OCI-LY3 (cell line): Measurements from ENCODE around the gene WDR37.

Experiments used
- H2AFZ ChIP-seq: fragments of 200-600, 300-600 bp; shearing (Covaris generic); 2 replicates; pipeline ENCODE4 v1.6.0; 2014; ENCODE audit warnings: antibody characterized with exemption, low read depth, low read length
- H3K27ac ChIP-seq: fragments of 200-600, 300-600 bp; sonication (generic); 2 replicates; pipeline ENCODE4 v1.5.1; 2014; ENCODE audit warnings: mild to moderate bottlenecking, low read length, moderate library complexity, mixed read lengths
- H3K27me3 ChIP-seq: fragments of 200-600, 300-600 bp; sonication (generic); 2 replicates; pipeline ENCODE4 v1.6.1; 2014; ENCODE audit warnings: low read depth, low read length, mixed read lengths
- H3K36me3 ChIP-seq: fragments of 200-600, 300-600 bp; sonication (generic); replicated peaks from 2 replicates; pipeline ENCODE3; 2014; ENCODE audit warnings: low read depth, low read length, mixed read lengths
- H3K4me1 ChIP-seq: fragments of 300-600, 200-600 bp; sonication (generic); 2 replicates; pipeline ENCODE4 v1.6.1; 2014; ENCODE audit warnings: low read length, mixed read lengths
- H3K4me2 ChIP-seq: fragments of 200-600, 300-600 bp; sonication (generic); 2 replicates; pipeline ENCODE4 v1.6.1; 2014; ENCODE audit warnings: low read length, mixed read lengths
- H3K4me3 ChIP-seq: fragments of 300-600, 200-600 bp; sonication (generic); 2 replicates; pipeline ENCODE4 v1.5.1; 2014; ENCODE audit warnings: antibody characterized with exemption, mild to moderate bottlenecking, low read length, moderate library complexity
- H3K79me2 ChIP-seq: fragments of 300-600, 200-600 bp; shearing (Covaris generic); 2 replicates; pipeline ENCODE4 v1.6.1; 2014; ENCODE audit warnings: mild to moderate bottlenecking, low read length, mixed read lengths
- H3K9ac ChIP-seq: fragments of 300-600, 200-600 bp; shearing (Covaris generic); 2 replicates; pipeline ENCODE4 v1.6.0; 2014; ENCODE audit warnings: mild to moderate bottlenecking, low read length, moderate library complexity
- H3K9me3 ChIP-seq: fragments of 200-600, 300-600 bp; shearing (Covaris generic); 2 replicates; pipeline ENCODE4 v1.6.1; 2014; ENCODE audit warnings: low read length, mixed read lengths; ENCODE audit not compliant: insufficient read depth
- H4K20me1 ChIP-seq: fragments of 200-600, 300-600 bp; sonication (generic); 2 replicates; pipeline ENCODE4 v1.6.1; 2016; ENCODE audit warnings: low read length, mixed read lengths; ENCODE audit not compliant: insufficient read depth
- CTCF ChIP-seq: fragments of 200-600, 300-600 bp; sonication (generic); IDR thresholded peaks from 2 replicates; pipeline ENCODE4 v1.5.1; 2014; ENCODE audit warnings: antibody characterized with exemption, low read length, low read depth
- EZH2phosphoT487 ChIP-seq: fragments of 200-600 bp; shearing (Covaris generic); IDR thresholded peaks from 2 replicates; pipeline ENCODE4 v1.6.1; 2018; ENCODE audit warnings: antibody characterized with exemption, mixed run types, low read depth

The WDR37 gene

GRCh38 chr10:1170867-1171180 lies 114.6 kb downstream of the WDR37 start:
- TF ChIP-seq CTCF (no peak), EZH2phosphoT487 (no peak)
- Histone ChIP-seq H3K27me3 (no peaks in the 10 kb centered on the region), H3K4me3 (no peak overlapping the region), H3K79me2 (no peaks in the 10 kb centered on the region), H3K4me1 (no peaks in the 10 kb centered on the region), H3K9me3 (no peaks in the 10 kb centered on the region), H3K9ac (no peak overlapping the region), H3K36me3 (no peaks in the 10 kb centered on the region), H3K27ac (no peak overlapping the region), H2AFZ (no peak overlapping the region), H4K20me1 (no peaks in the 10 kb centered on the region), H3K4me2 (no peak overlapping the region)

- Histone ChIP-seq H3K36me3 (no peaks in the 10 kb centered on the region), H3K4me2 (no peak overlapping the region), H3K4me3 (no peak overlapping the region), H3K27me3 (no peaks in the 10 kb centered on the region), H3K79me2 (no peaks in the 10 kb centered on the region), H3K4me1 (no peaks in the 10 kb centered on the region), H2AFZ (no peak overlapping the region), H3K9ac (no peak overlapping the region), H4K20me1 (no peaks in the 10 kb centered on the region), H3K27ac (no peak overlapping the region), H3K9me3 (no peaks in the 10 kb centered on the region)
- TF ChIP-seq EZH2phosphoT487 = no peak
- no peak for TF ChIP-seq CTCF
Observed at GRCh38 chr10:1171182-1171581, 115.0 kb downstream of the WDR37 start.

- TF ChIP-seq CTCF (no peak), EZH2phosphoT487 (no peak)
- H3K9me3 ChIP-seq = no peaks in the 10 kb centered on the region
- H3K9ac ChIP-seq = no peak overlapping the region
- H3K4me3 ChIP-seq = no peak overlapping the region
- no peak overlapping the region for H3K27ac ChIP-seq
- no peaks in the 10 kb centered on the region for H4K20me1 ChIP-seq
- no peaks in the 10 kb centered on the region for H3K4me1 ChIP-seq
- no peaks in the 10 kb centered on the region for H3K27me3 ChIP-seq
- no peaks in the 10 kb centered on the region for H3K36me3 ChIP-seq
- no peak overlapping the region for H3K4me2 ChIP-seq
- no peaks in the 10 kb centered on the region for H3K79me2 ChIP-seq
- H2AFZ ChIP-seq = no peak overlapping the region
Observed at GRCh38 chr10:1171586-1171985, 115.4 kb downstream of the WDR37 start.

GRCh38 chr10:1172256-1172984 lies 116.2 kb downstream of the WDR37 start:
- Histone ChIP-seq H3K4me2 (no peak overlapping the region), H3K27ac (no peak overlapping the region), H3K27me3 (no peaks in the 10 kb centered on the region), H3K36me3 (no peaks in the 10 kb centered on the region), H3K9ac (no peak overlapping the region), H2AFZ (no peak overlapping the region), H4K20me1 (no peaks in the 10 kb centered on the region), H3K9me3 (no peaks in the 10 kb centered on the region), H3K4me3 (no peak overlapping the region), H3K79me2 (no peaks in the 10 kb centered on the region), H3K4me1 (no peaks in the 10 kb centered on the region)
- TF ChIP-seq EZH2phosphoT487 (no peak), CTCF (no peak)
